PC-9 (cell line): ENCODE measurements around the gene GGCX. TPM values are rescaled to one million over a fixed set of nuclear protein-coding genes. Genes with fewer than 3 reads are reported as not detected.

Experiments
- BruUV-seq: library from RNA; stranded (reverse); fragments of 400-500 nt; replicated peaks from 2 replicates; lab custom pipeline; 2021; lab: Mats Ljungman, UMichigan
- CTCF ChIA-PET: fragments of 300-600 bp; sonication (Branson Sonifier 250); formaldehyde crosslinking; loops from one replicate; lab custom pipeline; 2022; ENCODE audit warnings: antibody characterized with exemption; lab: Charles Lee
- POLR2A ChIA-PET: fragments of 300-600 bp; sonication (Branson Sonifier 250); formaldehyde crosslinking; loops from one replicate; lab custom pipeline; 2022; ENCODE audit warnings: antibody characterized with exemption; ENCODE audit not compliant: unreplicated experiment; lab: Charles Lee
- DNase-seq, 2 experiments: peaks; one replicate each; pipeline versions ENCODE4 v3.0.0 to v3.0.0-alpha.2; 2015 to 2022; ENCODE audit warnings: mixed read lengths in 1 of 2
- H2AFZ ChIP-seq: fragments of 200-600 bp; sonication (generic); 2 replicates; pipeline ENCODE4 v1.8.1; 2017; ENCODE audit warnings: antibody characterized with exemption
- H3F3A ChIP-seq: fragments of 200-600 bp; sonication (generic); 2 replicates; pipeline ENCODE4 v1.8.1; 2017; ENCODE audit warnings: antibody characterized with exemption, mild to moderate bottlenecking, low read depth; ENCODE audit not compliant: insufficient read depth
- H3K27ac ChIP-seq: fragments of 200-600 bp; sonication (generic); 2 replicates; pipeline ENCODE4 v1.6.1; 2016; ENCODE audit warnings: mixed run types
- H3K27me3 ChIP-seq: fragments of 200-600 bp; sonication (generic); 2 replicates; pipeline ENCODE4 v1.6.1; 2016; ENCODE audit warnings: low read depth, mixed run types; ENCODE audit not compliant: insufficient read depth
- H3K36me3 ChIP-seq: fragments of 200-600 bp; sonication (generic); 2 replicates; pipeline ENCODE4 v1.6.1; 2016; ENCODE audit warnings: low read depth, mixed run types
- H3K4me1 ChIP-seq: fragments of 200-600 bp; sonication (generic); replicated peaks from 2 replicates; pipeline ENCODE4 v1.6.1; 2016; ENCODE audit warnings: mixed run types; ENCODE audit not compliant: insufficient read depth
- H3K4me2 ChIP-seq: fragments of 200-600 bp; sonication (generic); 2 replicates; pipeline ENCODE4 v1.6.1; 2017; ENCODE audit warnings: mixed run types
- H3K4me3 ChIP-seq: fragments of 200-600 bp; sonication (generic); 2 replicates; pipeline ENCODE4 v1.6.1; 2016; ENCODE audit warnings: mixed run types
- H3K79me2 ChIP-seq: fragments of 200-600 bp; sonication (generic); 2 replicates; pipeline ENCODE4 v1.6.1; 2017; ENCODE audit warnings: low read depth, mixed run types
- H3K9me2 ChIP-seq: fragments of 200-600 bp; sonication (generic); 2 replicates; pipeline ENCODE4 v1.8.1; 2017; ENCODE audit warnings: mild to moderate bottlenecking; ENCODE audit not compliant: insufficient read depth
- H3K9me3 ChIP-seq: fragments of 200-600 bp; sonication (generic); 2 replicates; pipeline ENCODE4 v1.8.1; 2016; ENCODE audit warnings: low read depth; ENCODE audit not compliant: insufficient read depth
- H4K20me1 ChIP-seq: fragments of 200-600 bp; sonication (generic); 2 replicates; pipeline ENCODE4 v1.8.1; 2017; ENCODE audit not compliant: insufficient read depth
- CTCF ChIP-seq: fragments of 200-600 bp; sonication (generic); conservative IDR thresholded peaks from 2 replicates; pipeline ENCODE4 v1.6.1; 2017; ENCODE audit warnings: mixed run types, antibody characterized with exemption, mild to moderate bottlenecking, moderate library complexity
- EZH2 ChIP-seq: fragments of 200-600 bp; sonication (generic); IDR thresholded peaks from 2 replicates; pipeline ENCODE4 v1.8.0; 2017; ENCODE audit warnings: antibody characterized with exemption, low read depth
- intact Hi-C: fragments of 100-400 bp; cut with micrococcal nuclease; formaldehyde crosslinking; loops from one replicate; pipeline ENCODE4 v1.10.0; 2022; ENCODE audit not compliant: unreplicated experiment
- total RNA-seq: library from RNA; stranded (reverse); gene quantifications from 2 replicates; pipeline ENCODE4 v1.2.3, GENCODE V29; 2021

The GGCX gene
- total RNA-seq, 1 experiment from 2014 or later: 30.2 TPM

- intact Hi-C loops: loop anchor here (5.0 kb wide), 2 partner anchors 226 to 251 kb away; partner anchors contain the start of gene TGOLN2
- Histone ChIP-seq H3F3A (peaks cover 18% of the 10 kb centered on the region; the same call in 1 of the 2 replicates), H3K36me3 (0 out of 2 replicates have a peak, but pooled peaks cover 10% of the 10 kb centered on the region), H3K4me3 (no peak overlapping the region), H3K9me2 (no peaks in the 10 kb centered on the region), H3K9me3 (no peaks in the 10 kb centered on the region), H3K27me3 (no peaks in the 10 kb centered on the region), H2AFZ (no peak overlapping the region), H3K27ac (no peak overlapping the region), H3K79me2 (peaks cover 5% of the 10 kb centered on the region; the same call in 1 of the 2 replicates), H3K4me2 (no peak overlapping the region), H4K20me1 (no peaks in the 10 kb centered on the region), H3K4me1 (no peaks in the 10 kb centered on the region)
- no peak for DNase-seq
- ChIA-PET CTCF (interaction anchor here (0.6 to 1.6 kb wide), 2 partner anchors 42 to 132 kb away, joined by 3 to 6 read pairs; partner anchors contain the start of gene RNF181), POLR2A (interaction anchor here (0.5 kb wide), 1 partner anchor 42 kb away, joined by 3 read pairs; the partner anchor contains the start of gene RNF181)
- TF ChIP-seq EZH2 (no peak), CTCF (no peak)
- no TSS peak for BruUV-seq
Measured at GRCh38 chr2:85553184-85553583, 8.1 kb downstream of the GGCX start.

- H3K9me3 ChIP-seq: no peaks in the 10 kb centered on the region
- H3K27ac ChIP-seq: no peak overlapping the region
- 0 out of 2 replicates have a peak, but pooled peaks cover 5% of the 10 kb centered on the region for H3K36me3 ChIP-seq
- ChIA-PET POLR2A (interaction anchor here (0.6 kb wide), 1 partner anchor 138 kb away, joined by 3 read pairs; no protein-coding TSS in a partner anchor), CTCF (interaction anchor here (0.6 to 1.6 kb wide), 7 partner anchors 12 to 251 kb away, joined by 3 to 16 read pairs (median 3); partner anchors contain the start of genes ELMOD3 and RETSAT)
- H3K4me1 ChIP-seq: no peaks in the 10 kb centered on the region
- no TSS peak for BruUV-seq
- H3K9me2 ChIP-seq: no peaks in the 10 kb centered on the region
- DNase-seq: peak; percentile 75 to 80
- H3K79me2 ChIP-seq: no peaks in the 10 kb centered on the region
- H4K20me1 ChIP-seq: no peaks in the 10 kb centered on the region
- no peak overlapping the region for H3K4me3 ChIP-seq
- intact Hi-C loops: loop anchor here (1.0 to 5.0 kb wide), 4 partner anchors 132 to 250 kb away; partner anchors contain the start of gene TGOLN2
- peaks cover 29% of the 10 kb centered on the region for H3F3A ChIP-seq
- no peak for TF ChIP-seq EZH2
- peak; percentile 93 for TF ChIP-seq CTCF
- H2AFZ ChIP-seq: no peak overlapping the region
- no peak overlapping the region for H3K4me2 ChIP-seq
- no peaks in the 10 kb centered on the region for H3K27me3 ChIP-seq
Measured at GRCh38 chr2:85551698-85552678, 9.3 kb downstream of the GGCX start.

GRCh38 chr2:85550486-85550885, 10.8 kb downstream of the GGCX start:
- no peak for TF ChIP-seq EZH2
- intact Hi-C loops: loop anchor here (5.0 kb wide), 2 partner anchors 223 to 248 kb away; partner anchors contain the start of gene TGOLN2

More at GRCh38 chr2:85550486-85550885, 10.8 kb downstream of the GGCX start:
- ChIA-PET CTCF (no interaction called here), POLR2A (interaction anchor here (0.6 kb wide), 2 partner anchors 12 to 190 kb away, joined by 3 to 5 read pairs; partner anchors contain the start of gene MAT2A)
- no TSS peak for BruUV-seq
- Histone ChIP-seq H3K36me3 (0 out of 2 replicates have a peak, but pooled peaks cover 6% of the 10 kb centered on the region), H3K4me2 (no peak overlapping the region), H4K20me1 (peaks cover 8% of the 10 kb centered on the region), H2AFZ (no peak overlapping the region), H3K9me3 (no peaks in the 10 kb centered on the region), H3K4me3 (no peak overlapping the region), H3F3A (peaks cover 44% of the 10 kb centered on the region), H3K27ac (no peak overlapping the region), H3K27me3 (no peaks in the 10 kb centered on the region), H3K4me1 (no peaks in the 10 kb centered on the region), H3K79me2 (no peaks in the 10 kb centered on the region), H3K9me2 (no peaks in the 10 kb centered on the region)
- no peak for DNase-seq
